SK-N-MC (cell line): ENCODE measurements around the gene NT5C1B.

Source experiments
- EZH2 ChIP-seq: fragments of 200-600 bp; sonication (generic); IDR thresholded peaks from one replicate; pipeline ENCODE4 v1.6.1; 2017; ENCODE audit warnings: antibody characterized with exemption
- FOXP2 ChIP-seq: optimal IDR thresholded peaks from 2 replicates; pipeline ENCODE3; 2011; ENCODE audit warnings: mild to moderate bottlenecking, moderate library complexity; ENCODE audit not compliant: insufficient read depth; ENCODE audit errors: extremely low read length, control extremely low read depth
- POLR2AphosphoS5 ChIP-seq: IDR thresholded peaks from 2 replicates; pipeline ENCODE4 v1.6.1; 2012; ENCODE audit warnings: mild to moderate bottlenecking, low read depth, low read length, borderline replicate concordance

GRCh38 chr2:18552351-18553077 is 36.9 kb downstream of the NT5C1B start:
- TF ChIP-seq POLR2AphosphoS5 (no peak), EZH2 (no peak), FOXP2 (no peak)
